Epithelial cell of esophagus (primary cell): ENCODE data around the gene PADI4.
A peak's percentile ranks its signal among the peaks of the same experiment; 100 is the strongest.

ENCODE experiments used
- DNase-seq: peaks from one replicate; pipeline ENCODE4 v3.0.0; 2010; ENCODE audit warnings: low read depth
- H3K4me3 ChIP-seq: 2 replicates; pipeline ENCODE4 v1.5.1; 2011; ENCODE audit warnings: mild to moderate bottlenecking, low read length, control low read depth
- CTCF ChIP-seq: IDR thresholded peaks from 2 replicates; pipeline ENCODE4 v1.5.1; 2011; ENCODE audit warnings: low read depth, mild to moderate bottlenecking, low read length, control low read depth, inconsistent platforms; ENCODE audit not compliant: insufficient read depth; ENCODE audit errors: missing control alignments

Gene PADI4

GRCh38 chr1:17375651-17376050 is 67.7 kb downstream of the PADI4 start:
- TF ChIP-seq CTCF = no peak
- H3K4me3 ChIP-seq = no peak overlapping the region
- no peak for DNase-seq

GRCh38 chr1:17377325-17377953 is 69.4 kb downstream of the PADI4 start:
- no peak overlapping the region for H3K4me3 ChIP-seq
- TF ChIP-seq CTCF = no peak
- DNase-seq = peak; percentile 71

GRCh38 chr1:17381161-17381560 is 73.2 kb downstream of the PADI4 start:
- TF ChIP-seq CTCF = no peak
- no peak overlapping the region for H3K4me3 ChIP-seq
- no peak for DNase-seq

GRCh38 chr1:17392199-17392740 is 84.3 kb downstream of the PADI4 start:
- TF ChIP-seq CTCF = no peak
- no peak for DNase-seq

GRCh38 chr1:17393230-17393629 is 85.2 kb downstream of the PADI4 start:
- no peak overlapping the region for H3K4me3 ChIP-seq
- DNase-seq = no peak
- no peak for TF ChIP-seq CTCF

More at GRCh38 chr1:17392199-17392740, 84.3 kb downstream of the PADI4 start:
- H3K4me3 ChIP-seq = no peak overlapping the region

- no peak for DNase-seq
- TF ChIP-seq CTCF = no peak
- no peak overlapping the region for H3K4me3 ChIP-seq
Observed at GRCh38 chr1:17397910-17398695, 90.1 kb downstream of the PADI4 start.
